HepG2 (cell line): Measurements from ENCODE around the gene DENND4B. TPM values are rescaled to one million over a fixed set of nuclear protein-coding genes. Genes with fewer than 3 reads are reported as not detected.
A peak's percentile ranks its signal among the peaks of the same experiment; 100 is the strongest.

Experiments used
- ADNP ChIP-seq: sonication (generic); formaldehyde crosslinking; IDR thresholded peaks from 2 replicates; pipeline ENCODE4 v1.4.0; 2020; ENCODE audit warnings: missing genetic modification reagents
- ARNT2 ChIP-seq: sonication (generic); formaldehyde crosslinking; IDR thresholded peaks from 2 replicates; pipeline ENCODE4 v1.8.0; 2022; ENCODE audit warnings: mild to moderate bottlenecking, low read depth, missing genetic modification reagents, moderate library complexity
- CBX5 ChIP-seq: sonication (generic); formaldehyde crosslinking; IDR thresholded peaks from 2 replicates; pipeline ENCODE4 v1.4.0; 2020; ENCODE audit warnings: missing genetic modification reagents, borderline replicate concordance
- CCDC6 ChIP-seq: sonication (generic); formaldehyde crosslinking; IDR thresholded peaks from 2 replicates; pipeline ENCODE4 v1.8.1; 2022; ENCODE audit warnings: mild to moderate bottlenecking, missing genetic modification reagents, moderate library complexity
- CENPT ChIP-seq: sonication (generic); formaldehyde crosslinking; IDR thresholded peaks from 2 replicates; pipeline ENCODE4 v1.8.0; 2022; ENCODE audit warnings: low read depth, mild to moderate bottlenecking, moderate library complexity, missing genetic modification reagents
- GATAD1 ChIP-seq: IDR thresholded peaks from 2 replicates; pipeline ENCODE4 v1.6.1; 2016; ENCODE audit warnings: missing genetic modification reagents, missing compliant biosample characterization
- MYPOP ChIP-seq: sonication (generic); formaldehyde crosslinking; IDR thresholded peaks from 2 replicates; pipeline ENCODE4 v1.8.1; 2023; ENCODE audit warnings: mild to moderate bottlenecking, moderate library complexity, missing genetic modification reagents
- RAD21 ChIP-seq: fragments of 450-650 bp; formaldehyde crosslinking; IDR thresholded peaks from 2 replicates; pipeline ENCODE4 v1.5.0; 2020; ENCODE audit warnings: mild to moderate bottlenecking
- STAG1 ChIP-seq: sonication (generic); formaldehyde crosslinking; IDR thresholded peaks from 2 replicates; pipeline ENCODE4 v1.4.0; 2020; ENCODE audit warnings: missing genetic modification reagents
- TCF7 ChIP-seq: sonication (generic); IDR thresholded peaks from 2 replicates; pipeline ENCODE4 v1.6.1; 2016; ENCODE audit warnings: antibody characterized with exemption, low read depth
- ZNF383 ChIP-seq: sonication (generic); formaldehyde crosslinking; IDR thresholded peaks from 2 replicates; pipeline ENCODE4 v1.4.0; 2020; ENCODE audit warnings: missing genetic modification reagents, mild to moderate bottlenecking, borderline replicate concordance
- ZNF589 ChIP-seq: sonication (generic); formaldehyde crosslinking; conservative IDR thresholded peaks from 2 replicates; pipeline ENCODE4 v1.8.0; 2022; ENCODE audit warnings: mild to moderate bottlenecking, moderate library complexity, missing genetic modification reagents
- polyA plus RNA-seq, 8 experiments: library from polyadenylated mRNA; depleted of rRNA in 3 of 8; stranded (reverse) in 7 of 8; unstranded in 1 of 8; fragments of >200 nt; fragmentation: Illumina TruSeq in 4 of 8; extraction: Trizol in 4 of 8; gene quantifications; 2 replicates each; pipeline versions ENCODE4 v1.2.1 to v1.2.3, GENCODE V29; 2011 to 2016; ENCODE audit warnings: low read depth in 4 of 8, missing spikeins in 1 of 8, mixed read lengths in 1 of 8; ENCODE audit not compliant: insufficient read depth in 1 of 8
- total RNA-seq, 5 experiments: library from RNA; depleted of rRNA; stranded (reverse); fragments of >200 nt; fragmentation: Illumina TruSeq; extraction: Trizol; gene quantifications; 2 replicates each; pipeline ENCODE4 v1.2.3, GENCODE V29; 2016; ENCODE audit warnings: low read depth in 1 of 5
- TF ChIP-seq, protein P1 (sequence below), 2 experiments: sonication (generic) in 1 of 2; formaldehyde crosslinking in 1 of 2; IDR thresholded peaks; 2 replicates each; pipeline versions ENCODE4 v1.5.1 to v1.6.1; 2011 to 2020; ENCODE audit warnings: borderline replicate concordance in 1 of 2, low read depth in 1 of 2, low read length in 1 of 2, mild to moderate bottlenecking in 1 of 2, missing genetic modification reagents in 1 of 2, moderate library complexity in 1 of 2
- TF ChIP-seq, protein P2 (sequence below), 2 experiments: sonication (generic) in 1 of 2; formaldehyde crosslinking in 1 of 2; IDR thresholded peaks; 2 replicates each; pipeline versions ENCODE4 v1.4.0 to v1.6.1; 2016 to 2020; ENCODE audit warnings: borderline replicate concordance in 1 of 2, low read depth in 1 of 2, mild to moderate bottlenecking in 1 of 2, missing genetic modification reagents in 1 of 2

Gene DENND4B
- total and polyA plus RNA-seq, 2 of the 13 experiments (the other 11 are each of a cell fraction or from before 2014, with no cell fraction given), result 15.1 to 20.3 TPM

- TF ChIP-seq, protein P1, sequence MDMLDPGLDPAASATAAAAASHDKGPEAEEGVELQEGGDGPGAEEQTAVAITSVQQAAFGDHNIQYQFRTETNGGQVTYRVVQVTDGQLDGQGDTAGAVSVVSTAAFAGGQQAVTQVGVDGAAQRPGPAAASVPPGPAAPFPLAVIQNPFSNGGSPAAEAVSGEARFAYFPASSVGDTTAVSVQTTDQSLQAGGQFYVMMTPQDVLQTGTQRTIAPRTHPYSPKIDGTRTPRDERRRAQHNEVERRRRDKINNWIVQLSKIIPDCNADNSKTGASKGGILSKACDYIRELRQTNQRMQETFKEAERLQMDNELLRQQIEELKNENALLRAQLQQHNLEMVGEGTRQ (IDR thresholded peaks at IDR 0.05; ENCODE audit: low read depth, low read length), result no peak
- TF ChIP-seq, protein P1 (CRISPR knock-in tag; IDR thresholded peaks at IDR 0.05; ENCODE audit: borderline replicate concordance), result no peak
- TF ChIP-seq ADNP (CRISPR knock-in tag) (no peak), GATAD1 (CRISPR knock-in tag) (peak; percentile 87), MYPOP (CRISPR knock-in tag) (peak; percentile 35), CCDC6 (CRISPR knock-in tag) (peak; percentile 71), CENPT (CRISPR knock-in tag) (no peak), ARNT2 (CRISPR knock-in tag) (peak; percentile 78), ZNF383 (CRISPR knock-in tag) (peak; percentile 97; the same call in 1 of the 2 replicates), STAG1 (CRISPR knock-in tag) (no peak), RAD21 (CRISPR knock-in tag) (0 out of 2 replicates have a peak, but pooled peaks have one; percentile 25), CBX5 (peak; percentile 88), ZNF589 (no peak), TCF7 (peak; percentile 98)
- TF ChIP-seq, protein P2, sequence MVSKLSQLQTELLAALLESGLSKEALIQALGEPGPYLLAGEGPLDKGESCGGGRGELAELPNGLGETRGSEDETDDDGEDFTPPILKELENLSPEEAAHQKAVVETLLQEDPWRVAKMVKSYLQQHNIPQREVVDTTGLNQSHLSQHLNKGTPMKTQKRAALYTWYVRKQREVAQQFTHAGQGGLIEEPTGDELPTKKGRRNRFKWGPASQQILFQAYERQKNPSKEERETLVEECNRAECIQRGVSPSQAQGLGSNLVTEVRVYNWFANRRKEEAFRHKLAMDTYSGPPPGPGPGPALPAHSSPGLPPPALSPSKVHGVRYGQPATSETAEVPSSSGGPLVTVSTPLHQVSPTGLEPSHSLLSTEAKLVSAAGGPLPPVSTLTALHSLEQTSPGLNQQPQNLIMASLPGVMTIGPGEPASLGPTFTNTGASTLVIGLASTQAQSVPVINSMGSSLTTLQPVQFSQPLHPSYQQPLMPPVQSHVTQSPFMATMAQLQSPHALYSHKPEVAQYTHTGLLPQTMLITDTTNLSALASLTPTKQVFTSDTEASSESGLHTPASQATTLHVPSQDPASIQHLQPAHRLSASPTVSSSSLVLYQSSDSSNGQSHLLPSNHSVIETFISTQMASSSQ (IDR thresholded peaks at IDR 0.05; ENCODE audit: low read depth), result 0 out of 2 replicates have a peak, but pooled peaks have one; percentile 34
- TF ChIP-seq, protein P2 (CRISPR knock-in tag; IDR thresholded peaks at IDR 0.05; ENCODE audit: borderline replicate concordance), result peak; percentile 73; the same call in 1 of the 2 replicates
Measured at GRCh38 chr1:153990468-153991150, 44.1 kb upstream of the DENND4B start, which contains the start of gene RPS27 (continued).
